NB4 (cell line): ENCODE measurements around the gene PIP5K1B.

Source experiments
- DNase-seq: peaks from one replicate; pipeline ENCODE4 v3.0.0; 2010; ENCODE audit warnings: low read depth
- H3K4me3 ChIP-seq: one replicate; pipeline ENCODE4 v1.5.1; 2011; ENCODE audit warnings: mild to moderate bottlenecking, low read depth, low read length, moderate library complexity
- CTCF ChIP-seq: IDR thresholded peaks from one replicate; pipeline ENCODE4 v1.5.1; 2012; ENCODE audit warnings: low read depth, low read length
- MAX ChIP-seq: IDR thresholded peaks from 2 replicates; pipeline ENCODE4 v1.6.1; 2011; ENCODE audit warnings: low read depth, low read length
- MYC ChIP-seq: IDR thresholded peaks from 2 replicates; pipeline ENCODE4 v1.6.1; 2011; ENCODE audit warnings: low read depth, low read length
- POLR2A ChIP-seq: IDR thresholded peaks from 2 replicates; pipeline ENCODE4 v1.6.1; 2011; ENCODE audit warnings: mild to moderate bottlenecking; ENCODE audit not compliant: insufficient read length; ENCODE audit errors: extremely low read depth

Gene PIP5K1B

GRCh38 chr9:68775003-68775730 is 70.1 kb downstream of the PIP5K1B start:
- no peak for TF ChIP-seq POLR2A
- TF ChIP-seq MYC: no peak
- TF ChIP-seq MAX: no peak
- no peak for TF ChIP-seq CTCF
- no peak for DNase-seq
- no peak overlapping the region for H3K4me3 ChIP-seq

- no peak for TF ChIP-seq CTCF
- TF ChIP-seq POLR2A: no peak
- TF ChIP-seq MYC: no peak
- no peak for TF ChIP-seq MAX
- DNase-seq: no peak
- no peak overlapping the region for H3K4me3 ChIP-seq
Observed at GRCh38 chr9:68777070-68777763, 72.2 kb downstream of the PIP5K1B start.

GRCh38 chr9:68778635-68779034 is 73.6 kb downstream of the PIP5K1B start:
- no peak for DNase-seq
- H3K4me3 ChIP-seq: no peak overlapping the region
- TF ChIP-seq POLR2A (no peak), CTCF (no peak), MAX (no peak), MYC (no peak)

GRCh38 chr9:68779558-68780379 is 74.7 kb downstream of the PIP5K1B start:
- DNase-seq: peak; percentile 89

More at GRCh38 chr9:68779558-68780379, 74.7 kb downstream of the PIP5K1B start:
- peak overlapping the region; percentile 88 for H3K4me3 ChIP-seq
- TF ChIP-seq MYC: 0 out of 2 replicates have a peak, but pooled peaks have one; percentile 18
- TF ChIP-seq CTCF: peak; percentile 18
- TF ChIP-seq POLR2A: peak; percentile 71
- TF ChIP-seq MAX: no peak; the same call in 1 of the 2 replicates
